ENCODE results near the gene DOK7.
"Not testable (repeated sequence)": the region's sequence is repeated elsewhere in the genome, so short reads cannot be mapped to it uniquely, and the experiment has no call there.

Gene DOK7

GRCh38 chr4:3524349-3524748 lies 61.2 kb downstream of the DOK7 start:
- no peak for DNase-seq

- no peak for DNase-seq
Measured at GRCh38 chr4:3524920-3525319, 61.8 kb downstream of the DOK7 start.

- no peak for DNase-seq
Measured at GRCh38 chr4:3525532-3526430, 62.7 kb downstream of the DOK7 start.

- no peak for DNase-seq
Measured at GRCh38 chr4:3526456-3526855, 63.4 kb downstream of the DOK7 start.

GRCh38 chr4:3527101-3527913 lies 64.2 kb downstream of the DOK7 start:
- no peak for DNase-seq

GRCh38 chr4:3527914-3528876 lies 65.1 kb downstream of the DOK7 start:
- DNase-seq: no peak

GRCh38 chr4:3529363-3529762 lies 66.3 kb downstream of the DOK7 start:
- DNase-seq: no peak

GRCh38 chr4:3530051-3530450 lies 66.9 kb downstream of the DOK7 start:
- DNase-seq: no peak

- DNase-seq: no peak
Measured at GRCh38 chr4:3530663-3531254, 67.7 kb downstream of the DOK7 start.

- no peak for DNase-seq
Measured at GRCh38 chr4:3531318-3531878, 68.3 kb downstream of the DOK7 start.

GRCh38 chr4:3531879-3532750 lies 69.0 kb downstream of the DOK7 start, which contains the start of gene LRPAP1:
LRPAP1 (minus strand) TSS chr4:3532422; CDS start chr4:3532412, 10 bp downstream.
- peak; percentile 77 for DNase-seq

- no peak for DNase-seq
Measured at GRCh38 chr4:3532751-3533422, 69.8 kb downstream of the DOK7 start.

- no peak for DNase-seq
Measured at GRCh38 chr4:3533423-3533820, 70.3 kb downstream of the DOK7 start.

GRCh38 chr4:3535812-3536211 lies 72.7 kb downstream of the DOK7 start:
- not testable (repeated sequence) for DNase-seq

GRCh38 chr4:3538906-3539305 lies 75.8 kb downstream of the DOK7 start:
- not testable (repeated sequence) for DNase-seq

- DNase-seq: not testable (repeated sequence)
Measured at GRCh38 chr4:3543415-3543814, 80.3 kb downstream of the DOK7 start.

Data from activated CD4-positive, alpha-beta T cell treated with anti-CD3 and anti-CD28 coated beads, Interleukin-2, amount 50 U/mL, for 1 hour (primary cell).